ENCODE data around the gene FADS3. TPM values are rescaled to one million over a fixed set of nuclear protein-coding genes. Genes with fewer than 3 reads are reported as not detected.

The FADS3 gene
- total RNA-seq, 1 experiment from 2014 or later: 42.2 TPM

GRCh38 chr11:61913699-61914395 is 22.5 kb upstream of the FADS3 start:
- no peak for DNase-seq (ENCODE audit: low spot score)

DNA sequence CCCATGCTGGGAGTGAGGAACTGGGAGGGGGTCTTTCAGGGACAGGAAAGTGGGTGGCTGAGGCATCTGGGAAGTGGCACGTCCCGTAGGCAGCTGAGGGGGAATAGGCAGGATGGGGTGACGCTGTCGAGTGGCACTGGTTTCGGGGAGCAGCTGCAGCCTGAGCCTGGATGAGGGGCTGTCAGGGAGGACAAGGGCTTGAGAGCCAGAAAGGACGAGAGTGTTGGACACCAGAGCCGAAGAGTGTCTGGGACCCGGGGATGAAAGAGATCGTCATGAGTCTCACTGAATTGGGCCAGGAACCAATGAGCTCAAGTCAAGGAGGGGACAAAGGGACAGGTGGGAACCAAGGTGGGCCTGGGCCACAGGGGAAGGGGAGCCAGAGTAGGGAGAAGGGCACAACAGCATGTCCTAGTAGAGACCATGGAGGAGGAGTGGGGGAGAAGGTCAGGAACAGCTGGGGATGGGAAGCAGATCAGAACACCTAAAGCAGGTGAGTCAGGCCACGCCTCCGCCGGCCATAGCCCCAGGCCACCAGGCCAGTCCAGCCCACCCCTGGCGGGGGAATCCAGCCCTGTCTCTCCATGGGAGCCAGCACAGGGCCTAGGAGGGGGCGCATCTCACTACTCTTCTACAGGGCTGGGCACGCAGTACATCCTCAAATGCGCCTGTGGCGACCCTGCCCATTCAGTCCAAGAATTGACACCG is 21.8 kb upstream of the FADS3 start:
- DNase-seq (ENCODE audit: low spot score): no peak

DNA sequence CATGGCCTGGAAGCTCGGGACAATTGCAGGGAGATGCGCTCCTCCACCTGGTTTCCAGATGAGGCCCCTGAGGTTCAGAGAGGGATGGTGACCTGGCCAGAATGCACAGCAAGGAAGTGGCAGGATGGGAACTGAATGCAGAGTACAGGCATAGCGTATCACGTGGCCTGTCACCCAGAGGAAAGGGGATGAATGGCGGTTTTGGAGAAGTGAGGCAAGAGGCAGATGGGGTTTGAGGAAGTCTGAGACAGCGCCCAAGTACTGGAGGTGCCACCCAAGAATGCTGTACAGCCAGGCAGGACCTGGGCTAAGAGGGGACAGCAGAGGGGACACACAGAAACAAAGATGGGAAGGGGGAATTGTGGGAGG is 21.2 kb upstream of the FADS3 start:
- no peak for DNase-seq (ENCODE audit: low spot score)

- DNase-seq (ENCODE audit: low spot score): no peak
Measured at GRCh38 chr11:61911701-61912529, 20.6 kb upstream of the FADS3 start.

GRCh38 chr11:61911128-61911700 is 19.9 kb upstream of the FADS3 start:
- no peak for DNase-seq (ENCODE audit: low spot score)

- DNase-seq (ENCODE audit: low spot score): no peak
Measured at GRCh38 chr11:61910187-61911127, 19.1 kb upstream of the FADS3 start.

DNA sequence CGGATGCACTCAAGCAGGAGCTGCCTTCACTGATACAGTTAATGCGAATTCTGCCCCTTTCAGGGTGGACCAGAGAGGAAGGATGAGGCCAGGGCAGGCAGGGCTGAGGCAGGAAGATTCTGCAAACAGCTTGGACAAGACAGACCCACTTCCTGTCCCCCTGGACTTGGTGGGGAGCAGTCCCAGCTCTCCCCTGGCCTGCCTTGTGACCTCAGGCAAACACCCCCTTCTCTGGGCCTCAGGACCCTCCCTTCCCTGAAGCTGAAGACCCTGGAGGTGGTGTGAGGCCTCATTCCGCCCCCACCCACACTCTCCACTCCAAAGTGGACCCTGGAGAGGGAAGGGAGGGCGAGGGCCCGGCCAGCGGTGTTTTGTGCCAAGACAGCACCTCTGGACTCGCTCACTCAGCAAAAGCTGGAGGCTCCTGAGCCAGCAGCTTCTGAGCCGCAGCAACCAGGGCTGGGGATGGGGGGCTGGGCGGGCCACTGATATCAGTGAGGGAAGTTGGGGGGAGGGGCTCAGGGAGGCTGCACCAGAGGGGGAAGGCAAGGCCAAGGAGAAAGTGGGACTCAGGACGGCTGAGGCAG is 17.5 kb upstream of the FADS3 start:
- DNase-seq (ENCODE audit: low spot score): no peak

DNA sequence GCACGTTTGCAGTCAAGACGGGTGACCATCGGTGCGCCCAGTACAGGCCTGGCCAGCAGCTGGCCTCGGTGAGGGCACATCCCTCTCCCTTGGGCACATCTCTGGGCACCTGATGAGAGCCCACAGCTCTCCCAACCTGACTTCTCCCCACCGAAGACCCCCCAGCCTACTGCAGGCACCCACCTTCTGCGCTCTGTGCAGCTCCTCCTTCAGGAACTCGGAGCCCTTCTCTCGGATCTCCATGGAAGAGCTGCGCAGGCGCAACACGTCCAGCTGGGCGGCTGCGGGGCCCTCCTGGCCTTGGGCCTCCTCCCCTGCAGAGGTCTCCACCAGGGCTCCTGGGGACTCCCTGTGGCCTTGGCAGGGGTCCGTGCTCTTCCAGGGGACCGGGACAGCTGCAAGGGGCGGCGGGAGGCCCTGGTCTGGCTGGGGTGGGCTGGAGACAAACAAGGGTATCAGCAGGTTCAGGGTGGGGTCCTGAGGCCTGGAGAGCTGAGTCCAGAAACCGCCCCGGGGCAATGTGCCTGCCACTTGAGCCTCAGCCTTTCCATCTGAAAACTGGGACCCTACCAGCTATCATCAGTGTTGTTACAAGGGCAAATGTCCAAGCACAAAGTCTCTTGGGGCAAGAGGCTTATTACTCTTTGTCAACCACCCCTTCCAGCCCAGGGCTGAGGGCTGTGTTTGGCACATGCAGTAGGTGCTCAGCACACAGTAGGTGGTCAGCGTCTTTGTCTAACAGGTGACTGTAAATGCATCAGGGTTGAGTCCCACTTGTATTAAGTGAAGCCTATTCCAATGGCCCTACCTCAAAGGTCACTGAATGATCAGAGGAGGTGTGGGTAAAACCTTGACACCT is 16.8 kb upstream of the FADS3 start:
- no peak for DNase-seq (ENCODE audit: low spot score)

DNA sequence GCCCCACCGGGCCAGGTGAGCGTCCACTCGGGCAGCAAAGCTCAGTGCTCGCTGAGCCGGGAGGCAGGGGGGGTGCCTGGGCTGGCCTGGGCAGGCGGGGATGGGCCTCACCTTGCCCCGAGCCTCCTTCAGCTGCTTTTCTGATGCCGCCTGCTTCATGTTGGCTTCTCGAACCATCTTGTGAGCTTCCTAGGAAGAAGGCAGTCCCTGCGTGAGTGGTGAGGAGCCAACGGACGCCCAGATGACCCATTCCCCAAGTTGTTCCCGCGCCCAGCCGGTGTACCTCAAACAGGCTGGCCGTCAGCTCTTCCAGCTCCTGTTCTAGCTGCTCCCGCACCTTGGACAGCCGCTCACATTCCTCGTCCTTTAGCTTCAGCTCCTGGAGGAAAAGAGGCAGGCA is 15.9 kb upstream of the FADS3 start:
- DNase-seq (ENCODE audit: low spot score): no peak

- DNase-seq (ENCODE audit: low spot score): no peak
Measured at GRCh38 chr11:61906522-61906909, 15.2 kb upstream of the FADS3 start.

DNA sequence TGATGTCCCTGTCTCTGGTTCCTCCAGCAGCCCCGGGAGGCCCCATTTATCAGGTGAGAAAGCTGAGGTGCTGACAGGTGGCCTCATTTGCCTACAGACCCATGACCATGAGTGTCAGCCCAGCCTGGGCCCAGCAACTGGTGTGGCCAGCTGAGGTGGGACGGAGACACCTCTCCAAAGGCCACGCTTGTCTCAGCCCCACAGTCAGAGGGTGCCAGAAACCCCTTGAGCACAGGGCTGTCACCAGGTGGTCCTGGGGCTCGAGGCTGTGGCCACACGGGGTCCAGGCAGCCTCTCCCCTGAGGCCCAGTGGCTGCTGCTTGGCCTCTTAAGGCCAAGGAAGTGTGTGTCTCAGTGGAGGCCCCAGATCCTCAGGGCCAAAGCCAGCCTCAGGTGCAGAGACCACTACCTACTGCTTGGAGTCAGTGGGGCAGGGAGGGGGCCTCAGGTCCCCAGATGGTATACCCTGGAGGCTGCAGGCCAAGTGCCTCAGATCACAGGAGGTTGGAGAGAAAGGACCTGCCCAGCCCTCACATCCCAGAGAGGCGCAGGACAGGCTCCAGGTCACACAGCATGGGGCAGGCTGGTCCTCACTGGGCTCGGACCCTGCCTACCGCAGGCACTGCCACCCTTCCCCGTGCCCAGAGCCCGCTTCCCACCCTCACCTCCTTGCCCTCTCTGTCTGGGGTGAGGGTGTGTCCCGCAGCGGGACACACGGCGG is 14.6 kb upstream of the FADS3 start:
- no peak for DNase-seq (ENCODE audit: low spot score)

- no peak for DNase-seq (ENCODE audit: low spot score)
Measured at GRCh38 chr11:61905067-61905696, 13.8 kb upstream of the FADS3 start.

DNA sequence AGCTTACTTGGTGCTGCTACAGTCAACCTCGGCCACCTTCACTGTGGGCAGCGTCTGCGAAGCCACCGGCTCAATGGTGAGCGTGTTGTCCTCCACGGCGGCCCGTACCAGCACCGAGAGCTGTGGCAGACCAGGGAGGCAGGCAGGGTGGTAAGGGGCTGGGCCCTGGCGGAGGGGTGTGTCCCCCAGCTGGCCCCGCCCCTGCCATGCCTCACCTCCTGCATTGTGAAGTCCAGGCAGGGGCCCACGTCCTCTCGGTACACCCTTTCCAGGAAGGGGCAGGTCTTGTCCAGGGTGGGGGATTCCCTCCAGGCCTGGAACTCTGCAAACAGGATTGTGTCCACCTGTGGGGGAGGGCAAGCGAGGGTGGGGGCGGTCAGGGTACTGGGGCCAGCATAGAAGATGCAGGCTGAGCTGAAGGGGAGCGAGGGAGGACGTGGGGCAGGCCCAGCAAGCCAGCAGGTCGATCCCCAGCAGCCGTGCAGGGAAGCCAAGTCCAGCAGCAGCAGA is 13.2 kb upstream of the FADS3 start:
- no peak for DNase-seq (ENCODE audit: low spot score)

DNA sequence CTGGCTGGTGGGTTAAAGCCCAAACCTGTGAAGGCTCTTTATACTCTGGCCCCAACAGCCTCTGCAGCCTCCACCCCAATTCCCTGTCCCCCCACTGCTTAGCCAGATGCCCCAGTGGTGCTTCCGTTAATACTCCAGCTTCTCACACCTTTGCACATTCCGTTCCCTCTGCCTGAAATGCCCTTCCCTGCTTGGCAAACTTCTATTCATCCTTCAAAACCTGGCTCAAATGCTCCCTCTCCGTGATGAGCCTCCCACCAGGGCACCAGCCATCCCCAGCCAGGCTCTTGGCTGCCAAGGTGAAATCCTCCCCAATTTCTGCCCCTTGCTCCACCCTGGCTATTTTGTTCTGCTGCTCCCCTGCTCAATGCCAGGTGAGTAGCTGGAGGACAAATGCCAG is 12.5 kb upstream of the FADS3 start:
- DNase-seq (ENCODE audit: low spot score): no peak

DNA sequence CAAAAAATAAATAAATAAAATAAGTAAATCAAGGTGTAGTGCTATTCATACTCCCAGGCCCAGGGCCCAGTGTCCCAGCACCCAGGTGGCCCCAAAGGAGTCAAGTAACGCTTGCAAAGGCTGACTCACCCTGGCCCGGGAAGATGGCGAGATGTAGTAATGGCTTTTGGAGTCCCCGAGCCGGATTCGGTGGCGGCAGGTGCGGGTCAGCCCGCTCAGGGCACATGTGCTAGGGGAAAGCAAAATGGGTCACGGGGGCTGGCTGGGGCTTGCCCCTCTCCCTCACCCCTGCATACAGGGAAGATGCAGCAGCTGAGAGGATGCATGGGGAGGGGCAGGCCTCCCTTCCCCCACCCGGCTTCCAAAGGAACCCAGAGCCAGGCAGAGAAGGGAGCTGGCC is 11.0 kb upstream of the FADS3 start:
- DNase-seq (ENCODE audit: low spot score): no peak

DNA sequence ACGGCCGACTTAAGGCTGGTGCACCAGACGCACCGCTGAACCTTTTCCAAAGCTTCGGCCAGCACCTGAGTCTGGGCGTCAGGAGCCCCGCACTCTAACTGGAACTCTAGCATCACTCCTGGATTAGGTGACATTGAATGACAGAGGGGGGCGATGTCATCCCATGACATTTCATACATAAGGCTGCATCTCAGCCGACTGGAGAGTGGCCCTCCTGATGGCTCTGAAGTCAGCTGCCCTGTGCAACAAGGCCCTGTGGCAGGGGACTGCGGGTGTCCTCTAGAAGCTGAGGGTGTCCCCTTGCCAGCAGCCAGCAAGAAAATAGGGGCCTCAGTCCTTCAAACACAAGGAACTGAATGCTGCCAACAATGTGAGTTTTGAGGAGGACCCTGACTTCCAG is 10.1 kb upstream of the FADS3 start:
- DNase-seq (ENCODE audit: low spot score): no peak

GRCh38 chr11:61900251-61900650 is 8.9 kb upstream of the FADS3 start:
- DNase-seq (ENCODE audit: low spot score): no peak

DNA sequence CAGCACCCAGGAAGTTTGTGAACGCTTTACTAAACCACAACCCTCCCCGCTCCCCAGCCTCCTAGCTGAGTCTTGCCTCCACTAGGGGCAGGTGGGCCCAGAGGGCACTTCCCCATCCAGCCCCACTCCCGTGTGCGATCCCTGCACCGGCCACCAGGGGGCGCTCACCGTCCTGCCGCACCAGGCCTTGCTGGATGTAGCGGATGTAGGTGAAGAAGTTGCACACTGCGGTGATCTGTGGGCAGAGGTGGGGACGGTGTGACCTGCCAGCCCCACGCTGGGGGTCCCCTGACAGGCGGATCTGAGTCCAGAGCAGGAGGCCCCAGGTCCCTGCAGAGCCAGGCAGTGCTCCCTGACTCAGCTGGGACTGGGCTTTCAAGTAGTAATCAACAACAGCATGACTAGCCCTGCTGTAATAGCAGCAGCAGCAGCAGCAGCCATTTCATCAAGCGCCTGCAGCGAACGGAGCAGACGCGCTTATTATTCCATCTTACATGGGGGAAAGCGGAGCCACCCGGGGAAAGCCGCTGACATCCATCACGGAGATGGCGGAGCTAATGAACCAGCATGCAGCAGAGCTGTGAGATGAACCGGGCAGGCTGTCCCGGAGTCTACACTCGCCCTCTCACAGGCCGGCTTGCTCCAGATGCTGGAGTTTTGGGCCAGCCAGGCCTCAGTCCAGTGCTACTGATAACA is 7.9 kb upstream of the FADS3 start:
- DNase-seq (ENCODE audit: low spot score): peak; percentile 95
